ENCODE results near the gene RBM17. TPM values are rescaled to one million over a fixed set of nuclear protein-coding genes. Genes with fewer than 3 reads are reported as not detected.

Gene RBM17
- total RNA-seq, 1 donor from 2014 or later, result 80.1 TPM

DNA sequence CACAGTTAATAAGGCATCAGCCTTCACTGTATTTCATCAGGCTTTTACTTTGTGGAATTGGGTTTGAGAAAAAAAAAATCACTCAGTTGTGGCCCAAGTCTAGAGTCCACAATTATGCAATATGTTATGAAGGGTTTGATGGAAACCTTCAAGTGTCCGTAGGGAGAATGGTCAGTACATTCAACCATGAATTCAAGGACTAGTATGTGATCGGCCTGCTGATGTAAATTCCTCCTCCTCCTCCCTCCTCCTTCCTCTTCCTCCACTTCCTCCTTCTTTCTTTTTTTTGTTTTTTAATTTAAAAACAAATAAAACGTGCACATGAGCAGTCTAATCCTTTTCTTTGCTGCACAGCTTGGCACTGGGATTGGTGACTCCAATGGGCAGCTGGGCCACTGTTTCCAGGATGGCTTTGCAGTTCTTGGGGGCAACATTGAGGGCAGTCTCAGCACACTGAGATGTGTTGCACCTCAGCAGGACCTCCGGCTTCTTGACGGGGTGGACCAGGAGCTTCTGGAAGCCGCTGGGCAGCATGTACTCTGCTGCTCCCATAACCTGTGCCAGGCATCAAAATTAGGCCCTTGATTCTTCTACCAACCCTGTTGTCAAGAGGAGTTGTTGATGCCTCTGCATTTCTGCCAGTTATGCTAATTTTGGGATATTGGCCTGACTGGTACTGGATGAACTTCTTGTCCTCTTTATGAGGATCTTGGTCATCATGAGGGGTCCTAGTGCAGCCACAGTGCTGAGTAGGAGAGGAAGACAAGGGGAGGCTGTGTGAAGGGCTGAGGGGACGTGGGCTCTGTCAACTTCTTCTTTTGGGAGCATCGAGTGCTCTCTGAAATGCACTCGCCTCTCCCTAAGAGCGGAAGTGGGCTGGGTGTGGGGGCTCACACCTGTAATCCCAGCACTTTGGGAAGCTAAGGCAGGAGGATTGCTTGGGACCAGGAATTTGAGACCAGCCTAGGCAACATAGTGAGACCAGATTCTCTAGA is 17.4 kb upstream of the RBM17 start:
- no peak overlapping the region for H3K4me3 Mint-ChIP-seq (ENCODE audit: unreplicated experiment)
- peaks cover 45% of the 10 kb centered on the region for H3K27me3 Mint-ChIP-seq (ENCODE audit: unreplicated experiment)
- H3K4me1 Mint-ChIP-seq (ENCODE audit: unreplicated experiment), result no peaks in the 10 kb centered on the region

GRCh38 chr10:6072215-6072934 is 16.5 kb upstream of the RBM17 start:
- Mint-ChIP-seq H3K27me3 (ENCODE audit: unreplicated experiment) (peaks cover 47% of the 10 kb centered on the region), H3K36me3 (ENCODE audit: unreplicated experiment) (no peaks in the 10 kb centered on the region), H3K4me3 (ENCODE audit: unreplicated experiment) (no peak overlapping the region), H3K9me3 (ENCODE audit: unreplicated experiment) (no peaks in the 10 kb centered on the region), H3K27ac (ENCODE audit: unreplicated experiment) (no peak overlapping the region), H3K4me1 (ENCODE audit: unreplicated experiment) (no peaks in the 10 kb centered on the region)
- no peak for DNase-seq (ENCODE audit: extremely low spot score, unreplicated experiment)
- TF ChIP-seq, protein P1, sequence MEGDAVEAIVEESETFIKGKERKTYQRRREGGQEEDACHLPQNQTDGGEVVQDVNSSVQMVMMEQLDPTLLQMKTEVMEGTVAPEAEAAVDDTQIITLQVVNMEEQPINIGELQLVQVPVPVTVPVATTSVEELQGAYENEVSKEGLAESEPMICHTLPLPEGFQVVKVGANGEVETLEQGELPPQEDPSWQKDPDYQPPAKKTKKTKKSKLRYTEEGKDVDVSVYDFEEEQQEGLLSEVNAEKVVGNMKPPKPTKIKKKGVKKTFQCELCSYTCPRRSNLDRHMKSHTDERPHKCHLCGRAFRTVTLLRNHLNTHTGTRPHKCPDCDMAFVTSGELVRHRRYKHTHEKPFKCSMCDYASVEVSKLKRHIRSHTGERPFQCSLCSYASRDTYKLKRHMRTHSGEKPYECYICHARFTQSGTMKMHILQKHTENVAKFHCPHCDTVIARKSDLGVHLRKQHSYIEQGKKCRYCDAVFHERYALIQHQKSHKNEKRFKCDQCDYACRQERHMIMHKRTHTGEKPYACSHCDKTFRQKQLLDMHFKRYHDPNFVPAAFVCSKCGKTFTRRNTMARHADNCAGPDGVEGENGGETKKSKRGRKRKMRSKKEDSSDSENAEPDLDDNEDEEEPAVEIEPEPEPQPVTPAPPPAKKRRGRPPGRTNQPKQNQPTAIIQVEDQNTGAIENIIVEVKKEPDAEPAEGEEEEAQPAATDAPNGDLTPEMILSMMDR (IDR thresholded peaks at IDR 0.05), result no peak

More for the DNA sequence above, 17.4 kb upstream of the RBM17 start:
- H3K9me3 Mint-ChIP-seq (ENCODE audit: unreplicated experiment), result no peaks in the 10 kb centered on the region
- no peak overlapping the region for H3K27ac Mint-ChIP-seq (ENCODE audit: unreplicated experiment)
- no peaks in the 10 kb centered on the region for H3K36me3 Mint-ChIP-seq (ENCODE audit: unreplicated experiment)
- DNase-seq (ENCODE audit: extremely low spot score, unreplicated experiment), result no peak
- TF ChIP-seq, protein P1 (IDR thresholded peaks at IDR 0.05), result no peak

GRCh38 chr10:6074489-6075301 is 14.1 kb upstream of the RBM17 start:
- Mint-ChIP-seq H3K9me3 (ENCODE audit: unreplicated experiment) (no peaks in the 10 kb centered on the region), H3K27me3 (ENCODE audit: unreplicated experiment) (peaks cover 43% of the 10 kb centered on the region)
- no peak for DNase-seq (ENCODE audit: extremely low spot score, unreplicated experiment)

GRCh38 chr10:6077071-6077675 is 11.7 kb upstream of the RBM17 start:
- Mint-ChIP-seq H3K27ac (ENCODE audit: unreplicated experiment) (no peak overlapping the region), H3K4me1 (ENCODE audit: unreplicated experiment) (no peaks in the 10 kb centered on the region), H3K4me3 (ENCODE audit: unreplicated experiment) (no peak overlapping the region), H3K36me3 (ENCODE audit: unreplicated experiment) (no peaks in the 10 kb centered on the region), H3K27me3 (ENCODE audit: unreplicated experiment) (peaks cover 36% of the 10 kb centered on the region), H3K9me3 (ENCODE audit: unreplicated experiment) (no peaks in the 10 kb centered on the region)
- TF ChIP-seq, protein P1 (IDR thresholded peaks at IDR 0.05), result no peak
- no peak for DNase-seq (ENCODE audit: extremely low spot score, unreplicated experiment)

More at GRCh38 chr10:6074489-6075301, 14.1 kb upstream of the RBM17 start:
- Mint-ChIP-seq H3K4me1 (ENCODE audit: unreplicated experiment) (no peaks in the 10 kb centered on the region), H3K27ac (ENCODE audit: unreplicated experiment) (no peak overlapping the region), H3K4me3 (ENCODE audit: unreplicated experiment) (no peak overlapping the region), H3K36me3 (ENCODE audit: unreplicated experiment) (no peaks in the 10 kb centered on the region)
- TF ChIP-seq, protein P1 (IDR thresholded peaks at IDR 0.05), result no peak
